BE2C (cell line): ENCODE data around the gene SYF2.

ENCODE experiments used
- DNase-seq: peaks from one replicate; pipeline ENCODE4 v3.0.0-alpha.2; 2020
- H3K27me3 ChIP-seq: fragments of 250-450 bp; sonication (Bioruptor Pico); 2 replicates; pipeline ENCODE4 v1.5.1; 2020; ENCODE audit warnings: mild to moderate bottlenecking
- H3K36me3 ChIP-seq: fragments of 250-450 bp; sonication (Bioruptor Pico); 2 replicates; pipeline ENCODE4 v1.5.1; 2020; ENCODE audit warnings: mild to moderate bottlenecking
- H3K4me1 ChIP-seq: fragments of 250-450 bp; sonication (Bioruptor Pico); 2 replicates; pipeline ENCODE4 v1.5.1; 2020
- H3K4me3 ChIP-seq: 2 replicates; pipeline ENCODE4 v1.5.1; 2011; ENCODE audit warnings: low read depth, low read length
- H3K9me3 ChIP-seq: fragments of 250-450 bp; sonication (Bioruptor Pico); 2 replicates; pipeline ENCODE4 v1.5.1; 2020
- TF ChIP-seq, protein P1 (sequence below): IDR thresholded peaks from 2 replicates; pipeline ENCODE4 v1.5.1; 2012; ENCODE audit warnings: mild to moderate bottlenecking, low read depth, low read length

Gene SYF2

DNA sequence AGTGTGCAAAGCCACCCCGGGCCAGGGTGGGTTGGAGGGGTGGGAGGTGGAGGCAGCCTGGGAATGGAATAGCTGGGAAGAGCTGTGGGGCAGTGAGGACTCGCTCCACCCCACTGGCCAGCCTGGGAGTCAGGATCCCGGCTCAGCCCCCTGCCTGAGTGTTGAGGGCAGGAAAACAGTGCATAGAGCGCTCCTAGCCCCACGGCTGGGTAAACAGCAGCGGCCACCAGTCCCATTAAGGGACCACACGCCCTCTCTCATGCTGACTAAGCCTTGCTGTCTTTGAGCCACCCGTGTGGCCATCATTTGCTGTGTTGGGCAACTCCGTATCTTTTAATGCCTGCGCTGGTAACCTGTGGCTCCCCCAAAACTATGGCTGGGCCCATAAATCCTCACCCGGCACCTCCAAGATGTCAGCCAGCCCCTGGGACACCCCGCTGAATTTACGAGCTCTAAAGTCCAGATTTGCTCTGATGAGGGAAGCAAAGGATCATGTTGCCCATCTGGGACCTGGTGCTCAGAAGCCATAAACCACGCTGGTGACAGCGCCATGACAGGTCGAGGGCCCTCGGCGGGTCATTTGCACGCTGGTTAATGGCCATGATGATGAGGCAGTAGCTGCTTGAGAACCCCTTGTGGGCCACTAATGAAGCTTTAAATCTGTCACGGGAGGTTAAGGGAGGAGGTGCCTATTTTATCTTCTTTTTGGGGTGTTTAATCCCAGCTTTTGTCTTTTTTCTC is 34.9 kb downstream of the SYF2 start:
- no peak overlapping the region for H3K4me3 ChIP-seq
- no peaks in the 10 kb centered on the region for H3K9me3 ChIP-seq
- TF ChIP-seq, protein P1, sequence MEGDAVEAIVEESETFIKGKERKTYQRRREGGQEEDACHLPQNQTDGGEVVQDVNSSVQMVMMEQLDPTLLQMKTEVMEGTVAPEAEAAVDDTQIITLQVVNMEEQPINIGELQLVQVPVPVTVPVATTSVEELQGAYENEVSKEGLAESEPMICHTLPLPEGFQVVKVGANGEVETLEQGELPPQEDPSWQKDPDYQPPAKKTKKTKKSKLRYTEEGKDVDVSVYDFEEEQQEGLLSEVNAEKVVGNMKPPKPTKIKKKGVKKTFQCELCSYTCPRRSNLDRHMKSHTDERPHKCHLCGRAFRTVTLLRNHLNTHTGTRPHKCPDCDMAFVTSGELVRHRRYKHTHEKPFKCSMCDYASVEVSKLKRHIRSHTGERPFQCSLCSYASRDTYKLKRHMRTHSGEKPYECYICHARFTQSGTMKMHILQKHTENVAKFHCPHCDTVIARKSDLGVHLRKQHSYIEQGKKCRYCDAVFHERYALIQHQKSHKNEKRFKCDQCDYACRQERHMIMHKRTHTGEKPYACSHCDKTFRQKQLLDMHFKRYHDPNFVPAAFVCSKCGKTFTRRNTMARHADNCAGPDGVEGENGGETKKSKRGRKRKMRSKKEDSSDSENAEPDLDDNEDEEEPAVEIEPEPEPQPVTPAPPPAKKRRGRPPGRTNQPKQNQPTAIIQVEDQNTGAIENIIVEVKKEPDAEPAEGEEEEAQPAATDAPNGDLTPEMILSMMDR: no peak
- DNase-seq: no peak
- H3K4me1 ChIP-seq: no peaks in the 10 kb centered on the region
- no peaks in the 10 kb centered on the region for H3K27me3 ChIP-seq
- H3K36me3 ChIP-seq: no peaks in the 10 kb centered on the region

DNA sequence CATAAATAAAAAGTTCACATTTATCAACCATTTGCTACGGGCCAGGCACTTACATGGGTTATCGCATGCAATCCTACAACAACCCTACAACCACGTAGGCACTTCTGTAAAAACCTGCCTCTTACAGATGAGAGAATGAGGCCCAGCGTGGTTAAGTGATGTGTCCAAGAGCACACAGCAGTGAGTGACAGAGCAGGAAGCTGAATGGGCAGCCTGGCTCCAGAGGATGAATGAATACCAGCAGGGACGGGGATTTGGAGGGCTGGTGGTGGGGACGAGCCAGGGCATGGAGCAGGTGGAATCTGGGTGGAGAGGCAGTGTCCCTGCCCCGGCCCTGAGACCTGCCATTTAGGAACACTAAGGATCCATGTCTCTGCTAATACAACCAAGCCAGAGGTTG is 35.5 kb downstream of the SYF2 start:
- TF ChIP-seq, protein P1: no peak
- H3K4me3 ChIP-seq: no peak overlapping the region
- no peaks in the 10 kb centered on the region for H3K36me3 ChIP-seq
- no peaks in the 10 kb centered on the region for H3K9me3 ChIP-seq
- no peaks in the 10 kb centered on the region for H3K27me3 ChIP-seq
- H3K4me1 ChIP-seq: no peaks in the 10 kb centered on the region
- DNase-seq: no peak

DNA sequence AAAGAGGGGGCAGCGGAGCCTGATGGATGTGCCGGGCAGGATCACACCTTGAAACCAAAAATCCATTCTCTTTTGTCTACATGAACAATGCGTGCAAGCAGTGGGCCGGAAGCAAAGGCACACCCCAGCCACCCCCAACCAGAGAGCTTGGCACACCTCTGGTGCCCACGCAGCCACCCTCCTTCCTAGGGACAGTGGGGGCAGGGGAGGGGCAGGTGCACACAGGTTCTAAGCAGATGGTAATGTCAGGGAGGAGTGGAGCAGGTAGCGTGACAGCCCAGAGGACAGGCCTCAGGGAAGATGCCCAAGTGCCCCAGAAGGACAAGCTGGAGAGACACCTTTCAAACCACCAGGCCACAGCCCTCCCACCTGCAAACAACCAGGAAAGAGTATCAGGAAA is 36.5 kb downstream of the SYF2 start:
- Histone ChIP-seq H3K4me3 (no peak overlapping the region), H3K36me3 (no peaks in the 10 kb centered on the region), H3K9me3 (no peaks in the 10 kb centered on the region), H3K27me3 (no peaks in the 10 kb centered on the region), H3K4me1 (no peaks in the 10 kb centered on the region)
- TF ChIP-seq, protein P1: no peak
- DNase-seq: no peak

DNA sequence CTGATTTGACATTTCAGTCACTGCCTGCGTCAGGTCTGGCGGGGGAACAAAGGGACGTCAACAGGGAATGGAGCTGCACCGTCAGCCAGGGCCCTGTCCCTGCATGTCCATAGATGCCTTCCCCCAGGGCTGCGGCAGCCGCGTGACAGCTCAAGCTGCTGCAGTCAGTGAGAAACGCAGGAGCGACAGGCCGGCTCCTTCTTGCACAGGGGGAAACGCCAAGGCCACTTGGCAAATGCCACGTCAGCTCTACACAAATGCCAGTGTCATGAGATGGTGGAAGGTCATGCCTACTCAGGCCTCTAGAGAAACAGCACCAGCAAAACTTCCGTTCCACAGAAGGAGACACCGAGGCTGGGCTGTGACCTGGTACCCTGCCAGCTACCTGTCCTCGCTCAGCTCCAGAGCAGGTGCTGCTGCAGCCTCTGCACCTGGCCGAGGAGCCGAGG is 37.7 kb downstream of the SYF2 start:
- DNase-seq: no peak
- TF ChIP-seq, protein P1: no peak
- H3K4me3 ChIP-seq: no peak overlapping the region
- no peaks in the 10 kb centered on the region for H3K4me1 ChIP-seq
- H3K36me3 ChIP-seq: no peaks in the 10 kb centered on the region
- no peaks in the 10 kb centered on the region for H3K27me3 ChIP-seq
- H3K9me3 ChIP-seq: no peaks in the 10 kb centered on the region

DNA sequence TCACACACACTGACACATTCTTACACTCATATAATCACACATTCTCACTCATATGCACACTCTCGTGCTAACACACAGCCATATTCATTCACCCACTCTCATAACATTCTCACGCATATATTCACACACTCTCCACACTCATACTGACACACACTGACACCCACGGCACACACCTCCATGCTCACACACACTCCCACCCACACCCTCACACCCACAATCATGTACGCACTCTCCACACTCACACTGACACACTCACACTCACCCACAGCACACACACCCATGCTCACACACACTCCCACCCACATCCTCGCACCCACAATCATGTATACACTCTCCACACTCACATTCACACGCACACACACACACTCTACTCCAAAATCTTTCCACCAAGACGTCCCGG is 38.2 kb downstream of the SYF2 start:
- no peaks in the 10 kb centered on the region for H3K27me3 ChIP-seq
- TF ChIP-seq, protein P1: no peak
- no peak overlapping the region for H3K4me3 ChIP-seq
- H3K4me1 ChIP-seq: no peaks in the 10 kb centered on the region
- no peaks in the 10 kb centered on the region for H3K36me3 ChIP-seq
- DNase-seq: no peak
- H3K9me3 ChIP-seq: no peaks in the 10 kb centered on the region

DNA sequence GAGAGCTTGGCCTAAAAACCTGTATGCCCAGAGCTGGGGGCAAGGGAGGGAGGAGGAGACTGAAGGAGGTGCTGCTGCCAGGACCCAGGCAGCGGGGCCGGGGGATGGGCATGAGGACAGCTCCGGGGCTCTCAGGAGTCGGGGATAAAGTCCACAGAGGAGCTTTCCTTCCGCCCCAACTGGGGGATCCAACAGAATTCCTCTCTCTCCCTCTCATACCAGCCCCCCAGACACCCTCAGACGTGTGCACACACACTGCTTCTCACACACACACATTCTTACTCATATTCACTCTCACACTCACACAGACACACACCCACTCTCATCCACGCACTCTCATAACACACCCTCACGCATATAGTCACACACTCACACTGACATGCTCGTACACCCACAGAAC is 39.1 kb downstream of the SYF2 start:
- Histone ChIP-seq H3K27me3 (no peaks in the 10 kb centered on the region), H3K4me1 (no peaks in the 10 kb centered on the region), H3K9me3 (no peaks in the 10 kb centered on the region), H3K36me3 (no peaks in the 10 kb centered on the region), H3K4me3 (no peak overlapping the region)
- no peak for DNase-seq
- TF ChIP-seq, protein P1: no peak
